NCI-H748 (cell line): ENCODE measurements around the gene DIPK1A.

Source experiments
- DNase-seq: peaks from one replicate; lab custom pipeline; 2025; ENCODE audit not compliant: unreplicated experiment; lab: John Stamatoyannopoulos, UW

The DIPK1A gene

DNA sequence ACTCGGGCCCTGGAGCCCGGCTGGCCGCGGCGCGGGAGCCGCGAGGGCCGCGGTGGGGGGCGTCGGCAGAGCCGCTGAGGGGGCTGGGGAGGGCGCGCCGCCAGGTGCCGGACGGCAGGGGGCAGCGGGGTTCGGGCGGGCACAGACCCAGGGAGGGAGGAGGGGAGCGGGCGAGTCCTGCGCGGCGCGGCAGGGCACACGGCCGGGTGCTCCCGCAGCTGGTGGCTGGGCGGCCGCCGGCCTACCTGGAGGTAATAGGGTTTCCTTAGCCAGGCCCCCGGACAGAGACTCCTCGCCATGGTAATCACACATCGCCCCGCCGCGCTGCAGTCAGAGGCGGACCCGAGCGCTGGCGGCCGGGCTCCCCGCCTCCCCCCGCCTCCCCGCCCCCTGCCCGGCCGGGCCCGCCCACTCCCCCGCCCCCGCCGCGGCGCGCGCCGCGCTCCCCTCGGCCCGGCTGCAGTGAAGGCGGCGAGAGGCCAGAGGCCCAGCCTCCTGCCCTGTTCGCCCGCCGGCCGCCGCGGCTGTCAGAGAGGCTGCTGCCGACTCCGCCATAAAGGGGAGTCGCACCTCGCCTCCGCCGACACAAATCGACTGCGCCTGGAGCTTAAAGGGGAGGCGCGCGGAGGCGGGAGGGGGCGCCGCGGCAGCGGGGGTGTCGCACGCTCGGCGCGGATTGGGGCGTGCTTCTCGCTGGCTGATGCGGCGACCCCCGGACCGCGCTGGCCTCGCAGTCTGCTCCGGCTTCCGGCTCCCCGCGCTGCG lies at the start of gene DIPK1A:
Gene DIPK1A, minus strand, starts transcription at position 332 of the 765 bp plus-strand sequence. Its CDS starts 33 bp downstream, at position 299.
- DNase-seq, result peak; percentile 85

DNA sequence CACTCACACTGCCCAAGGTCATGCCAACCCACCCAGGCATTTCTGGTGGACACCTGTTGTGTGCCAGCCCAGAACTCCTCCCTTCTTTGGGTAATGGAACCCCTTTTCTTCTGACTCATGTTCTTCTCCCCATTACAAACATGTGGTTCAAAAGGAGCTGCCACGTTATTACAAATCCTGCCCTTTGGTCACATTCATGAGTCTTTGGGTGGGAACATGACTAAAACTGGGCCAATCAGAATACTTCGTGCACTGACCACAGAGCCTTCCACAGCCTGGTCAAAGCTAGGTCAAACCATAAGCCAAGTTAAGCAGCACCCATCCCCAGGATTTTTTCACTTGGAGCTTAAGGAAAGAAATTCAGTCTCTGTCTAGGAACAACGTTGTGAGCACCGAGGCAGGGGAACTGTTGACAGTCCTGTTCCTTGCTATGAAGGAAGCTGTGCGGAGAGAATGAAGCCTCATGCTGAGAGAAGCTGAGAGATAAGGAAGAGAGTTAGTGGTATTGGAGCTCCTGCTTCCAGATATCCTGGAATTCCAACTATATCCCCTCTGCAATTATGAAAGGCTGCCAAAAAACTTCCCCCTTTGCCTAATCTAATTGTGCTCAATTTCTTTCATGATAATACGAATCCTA lies 46.8 kb upstream of the DIPK1A start:
- DNase-seq, result no peak

DNA sequence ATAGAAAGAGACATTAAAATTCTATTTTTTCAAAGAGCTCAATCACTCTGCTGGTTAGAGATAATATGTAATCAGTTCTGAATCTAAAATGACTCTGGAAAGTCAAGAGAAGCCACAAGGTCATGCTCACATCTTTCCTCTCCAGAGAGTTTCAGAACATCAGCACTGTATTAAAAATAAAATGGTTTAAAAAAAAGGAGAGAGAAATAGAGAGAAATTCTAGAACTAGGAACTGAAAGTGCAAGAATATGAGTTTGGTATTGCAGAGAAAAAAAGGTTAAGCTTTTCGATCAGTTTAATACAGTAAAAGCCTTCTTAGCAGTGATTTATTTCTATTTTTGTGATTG lies 44.0 kb upstream of the DIPK1A start:
- DNase-seq, result no peak

DNA sequence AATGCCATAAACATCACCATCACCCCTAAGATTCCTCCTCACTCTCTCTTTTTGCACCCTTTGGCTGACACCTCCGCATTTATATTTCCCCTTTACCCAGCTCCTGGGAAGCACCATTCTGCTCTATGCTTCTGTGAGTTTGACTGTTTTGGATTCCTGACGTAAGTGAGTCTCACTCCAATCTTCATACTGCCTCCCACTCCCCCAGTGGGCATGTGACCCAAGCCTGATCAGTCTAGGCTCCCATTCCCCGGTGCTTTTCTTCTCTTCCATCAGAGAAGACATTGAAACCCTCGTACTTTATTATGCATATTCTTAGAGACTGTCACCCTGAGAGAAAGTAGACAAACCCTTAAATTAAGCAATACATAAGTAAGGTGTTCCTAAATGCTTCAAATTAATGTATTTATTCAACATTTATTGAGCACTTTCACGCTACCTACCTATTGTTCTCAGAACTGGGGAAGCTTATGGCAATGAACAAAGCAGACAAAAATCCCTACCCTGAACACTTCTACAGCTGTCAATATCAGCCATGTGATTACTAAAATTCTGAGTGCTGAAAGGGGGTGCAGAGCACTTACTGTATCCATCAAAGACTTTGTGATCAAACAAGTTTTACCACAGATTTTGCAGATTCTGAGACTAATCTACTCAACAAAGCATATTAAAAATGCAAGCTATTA lies 43.4 kb upstream of the DIPK1A start:
- DNase-seq, result no peak

DNA sequence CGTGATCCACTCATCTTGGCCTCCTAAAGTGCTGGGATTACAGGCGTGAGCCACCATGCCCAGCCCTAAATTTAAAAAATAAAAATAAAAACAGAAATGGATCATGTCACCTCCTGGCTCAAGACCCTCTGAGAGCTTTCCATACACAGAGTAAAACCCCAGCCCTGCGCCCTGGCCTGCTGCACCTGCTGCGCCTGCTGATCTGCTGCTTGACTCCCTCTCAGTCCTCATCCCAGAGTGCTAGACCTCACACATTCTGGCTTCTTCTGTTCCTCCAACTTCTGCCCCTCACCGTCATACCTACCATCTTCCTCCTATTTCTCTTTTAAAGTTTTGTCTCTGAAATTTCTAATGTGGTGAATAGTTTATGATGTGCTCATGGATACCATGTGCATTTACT lies 42.7 kb upstream of the DIPK1A start:
- no peak for DNase-seq

DNA sequence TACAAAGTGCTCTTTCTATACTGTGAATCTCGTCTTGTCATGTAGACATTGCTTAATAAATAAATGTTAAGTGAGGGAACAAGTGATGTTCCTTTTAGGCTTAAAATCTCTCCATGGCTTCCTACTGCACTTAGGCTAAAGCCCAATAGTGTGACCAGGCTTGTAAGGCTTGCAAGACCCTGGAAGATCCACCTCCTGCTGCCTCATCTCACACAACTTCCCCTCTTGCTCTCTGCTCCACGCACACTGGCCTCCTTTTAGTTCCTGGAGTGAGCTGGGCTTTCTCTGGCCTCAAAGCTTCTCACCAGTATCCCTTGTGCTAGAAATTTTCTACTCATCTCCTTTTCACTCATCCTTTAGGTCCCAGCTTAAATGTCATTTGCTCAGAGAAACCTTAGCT lies 41.5 kb upstream of the DIPK1A start:
- DNase-seq, result no peak

DNA sequence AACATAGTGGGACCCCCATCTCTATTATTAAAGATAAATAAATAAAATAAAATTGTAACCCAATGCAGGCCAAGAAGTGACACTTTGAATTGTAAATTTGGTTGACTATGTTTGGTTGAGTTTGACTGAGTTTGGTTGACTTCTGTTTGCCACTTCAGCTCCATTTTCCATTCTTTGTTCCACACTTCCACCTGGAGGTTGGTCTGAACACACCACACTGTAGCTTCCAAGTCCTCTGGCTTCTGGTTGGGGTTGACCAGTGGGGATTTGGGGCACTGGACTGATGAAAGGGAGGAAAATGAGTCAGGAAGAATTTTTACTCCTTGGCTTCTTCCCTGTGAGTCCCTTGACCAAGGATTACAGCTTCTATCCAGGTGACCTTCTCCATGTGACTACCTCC lies 40.6 kb upstream of the DIPK1A start:
- DNase-seq, result no peak

DNA sequence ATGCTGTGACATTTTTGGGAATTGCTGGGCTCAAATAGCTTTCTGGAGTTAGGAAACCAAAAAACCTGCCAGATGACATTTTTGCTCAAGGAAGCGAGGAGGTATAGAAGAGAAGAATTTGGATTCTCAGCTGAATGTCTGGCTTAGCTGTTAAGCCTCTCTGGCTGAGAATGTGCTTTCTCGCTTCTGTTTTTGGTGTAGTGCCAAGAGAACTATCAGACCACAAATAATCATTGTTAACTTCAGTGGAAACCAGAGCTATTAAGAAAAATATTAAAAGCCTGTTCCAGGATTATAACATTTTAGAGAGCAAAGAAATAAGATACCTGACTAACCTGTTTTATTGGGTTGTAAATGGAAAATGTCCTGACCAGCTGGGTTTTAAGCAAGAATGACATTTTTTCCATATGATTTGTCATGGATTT lies 39.5 kb upstream of the DIPK1A start:
- no peak for DNase-seq

DNA sequence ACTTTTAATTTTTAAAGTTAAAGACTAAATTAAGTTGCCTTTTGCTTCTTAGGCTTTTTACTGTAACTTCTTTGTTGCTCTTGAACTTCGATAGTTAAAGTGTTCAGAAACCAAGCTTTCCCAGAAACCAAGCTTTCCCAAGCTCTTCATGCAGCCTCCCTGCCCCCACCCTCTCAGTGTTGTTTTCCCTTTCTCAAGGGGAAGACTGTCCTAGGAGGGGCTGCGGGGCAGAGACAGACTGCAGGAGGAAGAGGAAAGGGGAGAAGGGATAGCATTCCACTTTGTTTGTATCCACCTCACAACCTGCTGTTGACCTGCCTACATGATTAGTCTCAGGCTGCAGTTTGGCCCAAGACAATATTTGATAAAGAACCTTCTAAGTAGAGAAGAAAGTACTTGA lies 39.0 kb upstream of the DIPK1A start:
- DNase-seq, result no peak

DNA sequence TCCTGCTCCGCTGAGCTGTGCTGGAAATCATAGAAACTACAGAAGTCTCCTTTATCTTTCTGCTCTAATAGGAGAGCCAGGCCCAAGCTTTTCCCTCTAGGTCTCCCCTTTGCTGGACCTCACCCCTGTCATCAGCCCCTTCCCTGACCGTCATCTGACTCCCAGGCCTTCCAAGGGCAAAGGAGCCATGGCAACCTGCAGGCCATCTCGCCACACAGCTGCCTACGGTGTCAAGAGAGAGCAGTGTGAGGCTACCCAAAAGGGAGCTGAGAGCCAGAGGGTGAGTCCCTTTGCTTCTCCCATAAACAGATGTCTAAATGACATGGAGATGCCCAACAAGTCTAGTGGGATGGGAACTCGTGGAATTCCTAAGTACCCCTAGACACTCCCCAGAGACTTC lies 37.6 kb upstream of the DIPK1A start:
- DNase-seq, result no peak

DNA sequence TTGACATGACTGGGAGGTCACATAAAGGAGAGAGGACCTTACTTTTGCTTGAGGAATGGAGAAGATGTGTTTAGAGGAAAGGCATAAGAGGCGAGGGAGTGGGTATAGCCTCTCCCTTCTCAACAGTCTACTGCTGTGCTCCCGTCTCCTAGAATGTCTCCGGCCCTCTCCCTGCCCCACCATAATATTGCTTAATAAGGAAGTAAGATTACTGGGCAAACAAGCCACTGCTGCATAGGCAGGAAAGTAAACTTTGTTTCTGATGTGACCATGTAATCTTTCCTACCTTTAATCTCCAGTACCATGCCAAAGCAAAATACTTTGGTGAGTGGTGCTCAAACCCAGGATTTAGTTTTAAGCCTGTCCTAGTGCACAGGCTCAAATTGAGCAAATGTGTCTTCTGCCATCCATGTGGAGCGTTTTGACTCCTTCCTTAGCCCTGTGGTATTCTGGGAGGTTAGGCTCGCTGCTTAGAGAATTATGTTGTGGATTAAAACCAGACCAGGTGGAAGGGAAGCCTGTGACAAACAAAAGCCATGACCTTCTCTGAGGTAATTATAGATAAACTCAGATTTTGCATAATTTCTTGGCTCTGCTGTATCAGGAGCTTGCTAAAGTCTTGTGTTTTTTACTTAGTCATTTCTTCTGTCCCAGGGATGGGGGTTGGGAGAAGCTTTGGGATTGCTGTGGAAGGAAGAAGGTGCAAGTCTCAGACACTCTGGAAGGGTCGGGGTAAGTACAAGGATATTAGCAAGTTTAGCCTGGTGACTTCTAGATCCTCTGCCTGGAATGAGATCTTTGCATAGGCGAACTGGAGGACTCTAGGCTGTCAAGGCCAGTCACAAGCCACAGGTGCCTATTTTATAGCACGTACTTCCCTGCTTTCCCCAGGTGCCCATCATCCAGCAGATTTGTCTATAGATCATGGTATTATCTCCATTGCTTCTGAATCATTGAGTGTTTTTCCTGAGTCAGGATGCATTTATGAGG lies 34.5 kb upstream of the DIPK1A start:
- no peak for DNase-seq

DNA sequence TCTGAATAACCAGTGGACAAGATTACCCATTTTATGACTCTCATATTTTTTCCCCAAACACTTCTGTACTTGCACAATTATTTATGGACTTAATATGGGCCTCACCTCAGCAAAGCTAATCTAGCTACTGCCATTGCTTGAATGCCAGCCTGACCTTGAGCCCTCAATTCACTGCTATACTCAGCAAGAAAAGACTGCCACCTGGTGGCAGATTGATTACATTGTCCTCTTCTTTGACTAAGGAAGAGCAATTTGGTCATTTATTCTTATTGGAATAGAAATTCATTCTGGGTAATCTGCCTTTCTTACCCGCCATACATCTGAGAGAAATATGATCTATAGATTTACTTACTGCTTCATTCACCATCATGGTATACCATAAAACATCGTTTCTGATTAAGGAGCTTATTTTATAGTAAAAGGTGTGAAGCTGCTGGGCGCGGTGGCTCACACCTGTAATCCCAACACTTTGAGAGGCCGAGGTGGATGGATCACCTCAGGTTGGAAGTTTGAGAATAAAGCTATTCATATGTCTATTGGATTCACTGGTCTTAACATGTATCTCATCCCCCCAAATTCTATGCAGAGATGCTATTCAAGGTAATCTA lies 32.9 kb upstream of the DIPK1A start:
- peak; percentile 76 for DNase-seq

DNA sequence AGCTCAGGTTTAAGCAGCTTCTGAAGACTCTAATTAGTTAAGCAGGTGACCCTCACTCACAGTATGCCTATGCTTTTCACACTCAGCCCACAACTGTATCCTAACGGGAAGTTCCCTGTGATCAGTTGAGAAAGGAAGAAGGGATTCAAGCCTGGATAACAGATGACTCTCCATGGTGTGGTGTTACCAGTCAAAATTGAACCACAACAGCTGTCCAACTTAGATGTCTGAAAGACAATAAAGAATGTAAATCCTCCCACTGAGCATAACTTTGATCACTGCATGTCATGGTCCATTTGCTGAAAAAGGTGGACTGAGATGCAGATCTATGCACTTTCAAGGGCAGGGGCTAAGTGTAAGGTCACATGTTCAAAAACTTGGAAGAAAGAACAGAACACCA lies 32.3 kb upstream of the DIPK1A start:
- no peak for DNase-seq

DNA sequence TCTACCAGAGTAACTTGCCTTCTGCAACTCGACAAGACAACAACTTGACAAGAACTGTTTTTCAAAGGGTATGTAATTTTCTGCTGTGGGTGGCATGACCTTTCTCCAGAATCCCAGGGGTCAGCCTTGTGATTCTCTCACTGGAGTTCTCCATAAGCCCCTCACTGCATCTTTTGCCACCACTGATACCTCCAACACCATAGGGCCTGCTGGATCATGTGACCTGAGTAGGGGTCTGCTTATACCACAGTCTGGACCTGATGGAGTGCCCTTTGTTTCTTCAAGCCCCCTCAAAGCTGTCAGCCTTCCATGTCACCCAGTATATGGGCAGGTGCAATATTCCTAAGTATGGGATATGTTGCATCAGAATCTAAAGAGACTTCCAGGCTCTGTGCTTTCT lies 31.6 kb upstream of the DIPK1A start:
- no peak for DNase-seq

DNA sequence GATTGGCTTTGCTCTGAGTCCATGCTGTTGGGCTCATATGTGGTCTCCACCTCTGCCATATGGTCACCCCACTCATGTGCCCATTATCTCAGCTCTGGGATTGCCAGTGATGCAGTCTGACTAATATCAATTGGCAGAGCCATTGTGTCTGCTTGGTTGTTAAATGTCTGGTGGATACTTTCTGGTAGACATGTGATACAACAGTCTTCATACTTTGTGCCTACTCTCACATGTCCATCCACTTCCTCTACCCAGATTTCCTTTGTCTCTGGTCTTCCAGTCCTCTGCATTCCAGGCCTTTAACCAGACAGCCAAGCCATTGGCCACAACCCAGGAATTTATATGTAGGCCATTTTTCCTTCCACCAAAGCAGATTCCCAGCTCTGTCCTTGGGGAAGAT lies 30.8 kb upstream of the DIPK1A start:
- no peak for DNase-seq

DNA sequence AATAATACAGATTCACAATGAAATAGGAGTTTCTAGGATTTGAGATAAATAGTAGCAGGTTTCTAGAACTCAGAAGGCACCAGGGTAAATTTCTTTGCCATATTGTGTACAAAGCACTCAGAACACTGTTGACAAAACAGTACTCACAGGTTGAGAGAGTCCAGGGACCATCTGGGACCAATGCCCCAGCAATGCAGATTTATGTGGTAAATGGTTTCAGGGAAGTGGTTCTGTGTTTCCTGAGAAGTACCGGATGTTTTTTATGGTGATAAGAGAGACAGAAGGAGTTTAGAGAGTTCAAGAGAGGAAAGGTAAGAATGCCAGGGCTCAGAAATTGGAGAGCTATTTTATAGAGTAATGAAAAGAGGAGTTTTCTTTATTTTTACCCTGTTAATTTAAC lies 29.6 kb upstream of the DIPK1A start:
- no peak for DNase-seq

DNA sequence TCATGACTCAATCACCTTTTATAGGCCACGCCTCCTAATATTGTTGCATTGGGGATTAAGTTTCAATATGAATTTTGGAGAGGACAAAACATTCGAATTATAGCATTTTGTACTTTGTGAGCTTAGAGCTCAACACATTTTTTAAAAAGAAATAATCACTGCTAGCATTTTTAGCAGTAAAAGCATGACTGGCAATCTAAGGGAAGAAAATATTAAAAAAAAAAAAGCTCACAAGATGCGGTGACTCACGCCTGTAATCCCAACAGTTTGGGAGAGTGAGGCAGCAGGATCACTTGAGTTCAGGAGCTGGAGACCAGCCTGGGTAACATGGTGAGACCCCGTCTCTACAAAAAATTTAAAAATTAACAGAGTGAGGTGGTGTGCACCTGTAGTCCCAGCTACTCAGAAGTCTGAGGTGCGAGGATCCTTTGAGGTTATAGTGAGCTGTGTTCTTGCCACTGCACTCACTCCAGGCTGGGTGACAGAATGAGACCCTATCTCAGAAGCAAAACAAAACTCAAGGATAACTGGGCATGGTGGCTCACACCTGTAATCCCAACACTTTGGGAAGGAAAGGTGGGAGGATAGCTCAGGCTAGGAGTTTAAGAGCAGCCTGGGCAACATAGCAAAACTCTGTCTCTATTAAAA lies 28.8 kb upstream of the DIPK1A start:
- no peak for DNase-seq

DNA sequence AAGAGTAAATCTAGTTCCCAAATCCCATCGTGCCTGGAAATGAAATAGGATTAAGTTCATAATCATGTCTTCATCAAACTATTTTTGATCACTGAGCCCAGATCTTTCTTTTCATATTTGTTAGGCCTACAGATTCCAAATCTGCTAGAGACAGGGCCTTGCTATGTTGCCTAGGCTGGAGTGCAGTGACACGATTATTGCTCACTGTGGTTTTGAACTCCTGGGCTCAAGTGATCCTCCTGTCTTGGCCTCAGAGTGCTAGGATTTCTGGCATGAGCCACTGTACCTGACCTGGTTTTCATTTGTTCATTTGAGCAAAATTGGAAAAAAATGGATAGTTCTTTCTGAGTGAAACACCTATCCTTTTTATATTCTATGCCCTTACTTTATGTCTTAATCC lies 28.0 kb upstream of the DIPK1A start:
- no peak for DNase-seq

DNA sequence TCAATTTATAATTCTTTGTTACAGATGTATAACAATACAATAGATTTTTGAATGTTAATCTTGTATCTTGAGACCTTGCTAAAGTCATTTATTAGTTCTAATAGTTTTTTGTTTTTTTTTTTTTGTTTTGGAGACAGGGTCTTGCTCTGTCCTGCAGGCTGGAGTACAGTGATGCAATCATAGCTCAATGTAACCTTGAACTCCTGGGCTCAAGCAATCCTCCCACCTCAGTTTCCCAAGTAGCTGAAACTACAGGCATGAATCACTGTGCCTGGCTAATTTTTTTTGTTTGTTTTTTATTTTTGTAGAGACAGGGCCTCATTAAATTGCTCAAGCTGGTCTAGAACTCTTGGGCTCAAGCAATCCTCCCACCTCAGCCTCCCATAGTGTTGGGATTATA lies 26.2 kb upstream of the DIPK1A start:
- no peak for DNase-seq

DNA sequence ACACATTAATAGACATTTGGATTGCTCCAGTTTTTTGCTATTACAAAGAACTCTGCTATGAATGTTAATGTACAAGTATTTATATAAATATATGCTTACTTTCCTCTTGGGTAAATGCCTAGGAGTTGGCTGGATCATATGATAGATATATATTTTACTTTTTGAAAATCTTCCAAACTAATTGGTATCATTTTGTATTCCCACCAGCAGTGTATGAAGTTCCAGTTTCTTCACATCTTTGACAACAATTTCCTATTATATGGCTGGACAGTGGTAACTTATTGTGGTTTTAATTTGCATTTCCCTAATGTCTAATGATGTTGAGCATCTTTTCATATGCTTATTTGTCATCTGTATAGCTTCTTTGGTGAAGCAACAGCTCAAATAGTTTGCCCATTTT lies 23.8 kb upstream of the DIPK1A start:
- DNase-seq, result no peak
